ENCODE results near the gene REEP1. TPM values are rescaled to one million over a fixed set of nuclear protein-coding genes. Genes with fewer than 3 reads are reported as not detected.

Gene REEP1
- total and polyA plus RNA-seq, 2 experiments from 2014 or later: not detected

- Histone ChIP-seq H3K4me2 (ENCODE audit: unreplicated experiment) (no peak overlapping the region), H2AFZ (no peak overlapping the region), H3K27ac (no peak overlapping the region), H3K4me1 (ENCODE audit: insufficient read depth) (no peaks in the 10 kb centered on the region), H3F3A (ENCODE audit: insufficient read depth) (no peaks in the 10 kb centered on the region), H3K27me3 (replicated peaks; ENCODE audit: insufficient read depth) (peaks cover 45% of the 10 kb centered on the region), H3K79me2 (ENCODE audit: insufficient read depth) (no peaks in the 10 kb centered on the region), H3K4me3 (no peak overlapping the region), H3K9me2 (ENCODE audit: insufficient read depth) (no peaks in the 10 kb centered on the region), H3K9me3 (ENCODE audit: low read depth) (no peaks in the 10 kb centered on the region), H4K20me1 (ENCODE audit: insufficient read depth) (no peaks in the 10 kb centered on the region), H3K9ac (no peak overlapping the region), H3K36me3 (ENCODE audit: low read depth) (no peaks in the 10 kb centered on the region)
- in situ Hi-C loops (cut with MboI): no loop called here
- WGBS, 2 experiments (ENCODE audit: low coverage in 1 of 2, low lambda C conversion rate in 2 of 2, missing lambda C conversion rate in 2 of 2): 6 to 9% methylated on average over 8 of the region's 8 CpGs
- TF ChIP-seq EZH2 (IDR thresholded peaks at IDR 0.05; ENCODE audit: insufficient read depth, poor library complexity, severe bottlenecking): no peak
- TF ChIP-seq EZH2phosphoT487 (IDR thresholded peaks at IDR 0.05; ENCODE audit: insufficient read depth, low read depth): no peak
- DNase-seq: no peak
These were observed 82.6 kb downstream of the REEP1 start for GRCh38 chr2:86254576-86255538.

GRCh38 chr2:86253424-86253823 lies 84.0 kb downstream of the REEP1 start:
- Histone ChIP-seq H3K9ac (no peak overlapping the region), H3K27ac (no peak overlapping the region), H3K9me2 (ENCODE audit: insufficient read depth) (no peaks in the 10 kb centered on the region), H3K36me3 (ENCODE audit: low read depth) (no peaks in the 10 kb centered on the region), H2AFZ (no peak overlapping the region), H4K20me1 (ENCODE audit: insufficient read depth) (no peaks in the 10 kb centered on the region), H3F3A (ENCODE audit: insufficient read depth) (no peaks in the 10 kb centered on the region), H3K9me3 (ENCODE audit: low read depth) (no peaks in the 10 kb centered on the region), H3K4me2 (ENCODE audit: unreplicated experiment) (no peak overlapping the region), H3K4me3 (no peak overlapping the region), H3K79me2 (ENCODE audit: insufficient read depth) (no peaks in the 10 kb centered on the region), H3K27me3 (replicated peaks; ENCODE audit: insufficient read depth) (peaks cover 45% of the 10 kb centered on the region), H3K4me1 (ENCODE audit: insufficient read depth) (peaks cover 4% of the 10 kb centered on the region; the same call in 1 of the 2 replicates)
- in situ Hi-C loops (cut with MboI): no loop called here
- DNase-seq: no peak
- TF ChIP-seq EZH2phosphoT487 (IDR thresholded peaks at IDR 0.05; ENCODE audit: insufficient read depth, low read depth) (no peak), EZH2 (IDR thresholded peaks at IDR 0.05; ENCODE audit: insufficient read depth, poor library complexity, severe bottlenecking) (no peak)
- WGBS, 2 experiments (ENCODE audit: low coverage in 1 of 2, low lambda C conversion rate in 2 of 2, missing lambda C conversion rate in 2 of 2): 76 to 80% methylated on average over 6 of the region's 6 CpGs

GRCh38 chr2:86251840-86252266 lies 85.6 kb downstream of the REEP1 start:
- Histone ChIP-seq H3K27ac (no peak overlapping the region), H3K79me2 (ENCODE audit: insufficient read depth) (no peaks in the 10 kb centered on the region), H3K4me3 (no peak overlapping the region), H3K9me2 (ENCODE audit: insufficient read depth) (no peaks in the 10 kb centered on the region), H4K20me1 (ENCODE audit: insufficient read depth) (no peaks in the 10 kb centered on the region), H2AFZ (no peak overlapping the region), H3K9me3 (ENCODE audit: low read depth) (no peaks in the 10 kb centered on the region), H3F3A (ENCODE audit: insufficient read depth) (no peaks in the 10 kb centered on the region), H3K9ac (no peak overlapping the region), H3K4me2 (ENCODE audit: unreplicated experiment) (no peak overlapping the region), H3K27me3 (replicated peaks; ENCODE audit: insufficient read depth) (peaks cover 45% of the 10 kb centered on the region), H3K4me1 (ENCODE audit: insufficient read depth) (peaks cover 4% of the 10 kb centered on the region; the same call in 1 of the 2 replicates), H3K36me3 (ENCODE audit: low read depth) (no peaks in the 10 kb centered on the region)
- no peak for DNase-seq
- 77 to 82% methylated on average over 10 of the region's 10 CpGs for WGBS, 2 experiments (ENCODE audit: low coverage in 1 of 2, low lambda C conversion rate in 2 of 2, missing lambda C conversion rate in 2 of 2)
- in situ Hi-C loops (cut with MboI): no loop called here
- TF ChIP-seq EZH2phosphoT487 (IDR thresholded peaks at IDR 0.05; ENCODE audit: insufficient read depth, low read depth): no peak

- Histone ChIP-seq H3K36me3 (ENCODE audit: low read depth) (no peaks in the 10 kb centered on the region), H3K4me2 (ENCODE audit: unreplicated experiment) (no peak overlapping the region), H3K4me3 (no peak overlapping the region), H2AFZ (no peak overlapping the region), H3K9ac (no peak overlapping the region), H3F3A (ENCODE audit: insufficient read depth) (no peaks in the 10 kb centered on the region), H3K9me3 (ENCODE audit: low read depth) (no peaks in the 10 kb centered on the region), H3K9me2 (ENCODE audit: insufficient read depth) (no peaks in the 10 kb centered on the region), H3K79me2 (ENCODE audit: insufficient read depth) (no peaks in the 10 kb centered on the region), H3K4me1 (ENCODE audit: insufficient read depth) (peaks cover 4% of the 10 kb centered on the region; the same call in 1 of the 2 replicates), H3K27me3 (replicated peaks; ENCODE audit: insufficient read depth) (peaks cover 44% of the 10 kb centered on the region), H3K27ac (no peak overlapping the region), H4K20me1 (ENCODE audit: insufficient read depth) (no peaks in the 10 kb centered on the region)
- in situ Hi-C loops (cut with MboI): no loop called here
- TF ChIP-seq EZH2phosphoT487 (IDR thresholded peaks at IDR 0.05; ENCODE audit: insufficient read depth, low read depth) (no peak), EZH2 (IDR thresholded peaks at IDR 0.05; ENCODE audit: insufficient read depth, poor library complexity, severe bottlenecking) (no peak)
- WGBS, 2 experiments (ENCODE audit: low coverage in 1 of 2, low lambda C conversion rate in 2 of 2, missing lambda C conversion rate in 2 of 2): 16 to 20% methylated on average over 10 of the region's 10 CpGs
- peak; percentile 79 for DNase-seq
These were observed 87.6 kb downstream of the REEP1 start for GRCh38 chr2:86249579-86250391.
